Natural killer cell (primary cell): Measurements from ENCODE around the gene ZNHIT2. TPM values are rescaled to one million over a fixed set of nuclear protein-coding genes. Genes with fewer than 3 reads are reported as not detected.
"Not testable (repeated sequence)": the region's sequence is repeated elsewhere in the genome, so short reads cannot be mapped to it uniquely, and the experiment has no call there.

Experiments
- ATAC-seq, 3 donors: fragments of 150-1000 bp in 2 of 3; fragments of 200-7000 bp in 1 of 3; cut with Tn5 transposase; 1 replicate in 1 of 3; 2 replicates in 2 of 3; pipeline ENCODE4 v1.10.0; 2021; ENCODE audit warnings: mild to moderate bottlenecking in 2 of 3, moderate library complexity in 2 of 3
- DNase-seq, 2 donors: peaks; one replicate each; pipeline versions ENCODE4 v3.0.0 to v3.0.0-alpha.2; 2013 to 2021; ENCODE audit warnings: mixed read lengths in 1 of 2
- H3K27ac ChIP-seq: one replicate; pipeline ENCODE4 v1.5.1; 2013; ENCODE audit warnings: mild to moderate bottlenecking, low read length
- H3K27me3 ChIP-seq: one replicate; pipeline ENCODE4 v1.6.1; 2013; ENCODE audit warnings: low read length; ENCODE audit not compliant: control insufficient read depth, insufficient read depth
- H3K36me3 ChIP-seq: one replicate; pipeline ENCODE4 v1.6.1; 2013; ENCODE audit warnings: low read length; ENCODE audit not compliant: control insufficient read depth, insufficient read depth
- H3K4me1 ChIP-seq: one replicate; pipeline ENCODE4 v1.6.1; 2013; ENCODE audit warnings: low read length; ENCODE audit not compliant: control insufficient read depth, insufficient read depth
- H3K4me3 ChIP-seq: one replicate; pipeline ENCODE4 v1.5.1; 2013; ENCODE audit warnings: low read length
- H3K9me3 ChIP-seq: one replicate; pipeline ENCODE4 v1.6.1; 2013; ENCODE audit warnings: low read length; ENCODE audit not compliant: control insufficient read depth, insufficient read depth
- H3K27ac Mint-ChIP-seq, 2 donors: one replicate each; pipeline ENCODE4 v1.8.0; 2022; ENCODE audit warnings: mild to moderate bottlenecking in 2 of 2, mixed read lengths in 2 of 2, moderate library complexity in 1 of 2
- H3K27me3 Mint-ChIP-seq, 2 donors: one replicate each; pipeline ENCODE4 v1.8.0; 2022; ENCODE audit warnings: low read depth in 2 of 2, mixed read lengths in 2 of 2
- H3K36me3 Mint-ChIP-seq: one replicate; pipeline ENCODE4 v1.8.0; 2022; ENCODE audit warnings: mixed read lengths
- H3K4me1 Mint-ChIP-seq, 2 donors: one replicate each; pipeline ENCODE4 v1.8.0; 2022; ENCODE audit warnings: mixed read lengths in 2 of 2
- H3K4me3 Mint-ChIP-seq: one replicate; pipeline ENCODE4 v1.8.0; 2022; ENCODE audit warnings: mild to moderate bottlenecking, moderate library complexity, mixed read lengths
- H3K9me3 Mint-ChIP-seq, 2 donors: one replicate each; pipeline ENCODE4 v1.8.0; 2022; ENCODE audit warnings: mixed read lengths in 2 of 2
- WGBS: methylation state at CpG from one replicate; pipeline ENCODE4 v1.1.7; 2013; ENCODE audit warnings: missing lambda C conversion rate; ENCODE audit not compliant: insufficient coverage; 5-methylcytosine and 5-hydroxymethylcytosine counted together
- intact Hi-C: fragments of 100-400 bp; cut with micrococcal nuclease; formaldehyde crosslinking; loops from one replicate; pipeline ENCODE4 v1.14.2; 2022
- total RNA-seq, 4 donors: library from RNA; stranded (reverse); fragments of 120-200 nt in 1 of 4; gene quantifications; one replicate each; pipeline versions ENCODE4 v1.2.3 to v1.2.4, GENCODE V29; 2013 to 2022
- TF ChIP-seq, protein P1 (sequence below): fragments of 200-600 bp; IDR thresholded peaks from one replicate; pipeline ENCODE4 v1.8.0; 2022; ENCODE audit warnings: antibody characterized with exemption

ZNHIT2 gene
- total RNA-seq, 3 donors from 2014 or later (not counting 1 experiment from before 2014, with no cell fraction given): 5.6 to 6.8 (median 6.1) TPM

- Histone ChIP-seq H3K4me3 (no peak overlapping the region), H3K36me3 (no peaks in the 10 kb centered on the region), H3K4me1 (no peaks in the 10 kb centered on the region), H3K27ac (no peak overlapping the region), H3K27me3 (no peaks in the 10 kb centered on the region), H3K9me3 (no peaks in the 10 kb centered on the region)
- 32% methylated on average over 10 of the region's 12 CpGs for WGBS
- H3K27ac Mint-ChIP-seq: no peak overlapping the region
- peak in 2 of 3 donors; percentile 47 to 53 for ATAC-seq
- no peaks in the 10 kb centered on the region for H3K9me3 Mint-ChIP-seq
- no peak overlapping the region for H3K4me3 Mint-ChIP-seq
- DNase-seq: peak in 1 of 2 donors; percentile 20
- intact Hi-C loops: no loop called here
- H3K4me1 Mint-ChIP-seq: no peaks in the 10 kb centered on the region
- TF ChIP-seq, protein P1, sequence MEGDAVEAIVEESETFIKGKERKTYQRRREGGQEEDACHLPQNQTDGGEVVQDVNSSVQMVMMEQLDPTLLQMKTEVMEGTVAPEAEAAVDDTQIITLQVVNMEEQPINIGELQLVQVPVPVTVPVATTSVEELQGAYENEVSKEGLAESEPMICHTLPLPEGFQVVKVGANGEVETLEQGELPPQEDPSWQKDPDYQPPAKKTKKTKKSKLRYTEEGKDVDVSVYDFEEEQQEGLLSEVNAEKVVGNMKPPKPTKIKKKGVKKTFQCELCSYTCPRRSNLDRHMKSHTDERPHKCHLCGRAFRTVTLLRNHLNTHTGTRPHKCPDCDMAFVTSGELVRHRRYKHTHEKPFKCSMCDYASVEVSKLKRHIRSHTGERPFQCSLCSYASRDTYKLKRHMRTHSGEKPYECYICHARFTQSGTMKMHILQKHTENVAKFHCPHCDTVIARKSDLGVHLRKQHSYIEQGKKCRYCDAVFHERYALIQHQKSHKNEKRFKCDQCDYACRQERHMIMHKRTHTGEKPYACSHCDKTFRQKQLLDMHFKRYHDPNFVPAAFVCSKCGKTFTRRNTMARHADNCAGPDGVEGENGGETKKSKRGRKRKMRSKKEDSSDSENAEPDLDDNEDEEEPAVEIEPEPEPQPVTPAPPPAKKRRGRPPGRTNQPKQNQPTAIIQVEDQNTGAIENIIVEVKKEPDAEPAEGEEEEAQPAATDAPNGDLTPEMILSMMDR: no peak
- H3K36me3 Mint-ChIP-seq: no peaks in the 10 kb centered on the region
- H3K27me3 Mint-ChIP-seq: peaks cover 2 to 7% of the 10 kb centered on the region in 2 donors
Measured at GRCh38 chr11:65150509-65151299, 33.2 kb upstream of the ZNHIT2 start.

- H3K27me3 ChIP-seq, intact Hi-C loops, H3K4me1 ChIP-seq, H3K36me3 ChIP-seq, DNase-seq, H3K9me3 Mint-ChIP-seq, H3K36me3 Mint-ChIP-seq, H3K4me3 Mint-ChIP-seq, H3K4me3 ChIP-seq, H3K27me3 Mint-ChIP-seq, H3K9me3 ChIP-seq, ATAC-seq, H3K27ac ChIP-seq, H3K27ac Mint-ChIP-seq, H3K4me1 Mint-ChIP-seq: not testable (repeated sequence)
- WGBS: 84% methylated on average over 10 of the region's 10 CpGs
Measured at GRCh38 chr11:65150131-65150508, 32.6 kb upstream of the ZNHIT2 start.

DNA sequence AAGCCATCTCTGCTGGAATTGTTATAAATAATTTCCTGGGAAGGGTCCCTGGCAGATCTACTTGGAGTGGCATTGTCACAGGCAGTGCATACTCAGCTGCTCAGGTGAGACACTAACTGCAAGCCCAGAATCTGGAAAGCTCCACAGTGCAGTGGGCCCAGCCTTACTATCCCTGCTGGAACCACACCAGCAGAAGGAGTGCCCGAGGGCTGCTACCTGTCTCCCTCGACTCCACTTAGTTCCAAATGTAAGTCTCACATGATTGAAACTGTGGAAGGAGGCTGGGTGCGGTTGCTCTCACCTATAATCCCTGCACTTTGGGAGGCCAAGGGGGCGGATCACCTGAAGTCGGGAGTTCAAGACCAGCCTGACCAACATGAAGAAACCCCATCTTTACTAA lies 31.2 kb upstream of the ZNHIT2 start:
- 86% methylated on average over 5 of the region's 5 CpGs for WGBS
- TF ChIP-seq, protein P1: no peak
- H3K9me3 Mint-ChIP-seq: no peaks in the 10 kb centered on the region

GRCh38 chr11:65147352-65148075 lies 30.0 kb upstream of the ZNHIT2 start:
- no peak overlapping the region for H3K27ac Mint-ChIP-seq
- H3K27ac ChIP-seq: no peak overlapping the region
- H3K9me3 ChIP-seq: no peaks in the 10 kb centered on the region
- intact Hi-C loops: no loop called here
- H3K4me3 ChIP-seq: no peak overlapping the region
- H3K36me3 Mint-ChIP-seq: no peaks in the 10 kb centered on the region
- ATAC-seq (no peak), DNase-seq (no peak)
- H3K4me1 Mint-ChIP-seq: no peaks in the 10 kb centered on the region
- TF ChIP-seq, protein P1: no peak
- H3K9me3 Mint-ChIP-seq: no peaks in the 10 kb centered on the region
- H3K27me3 Mint-ChIP-seq: peaks cover 6 to 14% of the 10 kb centered on the region in 2 donors
- no peaks in the 10 kb centered on the region for H3K27me3 ChIP-seq
- no CpG with 5 or more reads among the region's 2 CpGs for WGBS
- no peaks in the 10 kb centered on the region for H3K4me1 ChIP-seq
- H3K4me3 Mint-ChIP-seq: no peak overlapping the region
- no peaks in the 10 kb centered on the region for H3K36me3 ChIP-seq

More for the DNA sequence above, 31.2 kb upstream of the ZNHIT2 start:
- H3K9me3 ChIP-seq: no peaks in the 10 kb centered on the region
- H3K4me3 ChIP-seq: no peak overlapping the region
- Mint-ChIP-seq H3K27ac (no peak overlapping the region), H3K27me3 (peaks cover 2 to 14% of the 10 kb centered on the region in 2 donors), H3K4me1 (no peaks in the 10 kb centered on the region), H3K4me3 (no peak overlapping the region), H3K36me3 (no peaks in the 10 kb centered on the region)
- H3K36me3 ChIP-seq: no peaks in the 10 kb centered on the region
- no peak for ATAC-seq
- H3K27ac ChIP-seq: no peak overlapping the region
- H3K4me1 ChIP-seq: no peaks in the 10 kb centered on the region
- H3K27me3 ChIP-seq: no peaks in the 10 kb centered on the region
- no peak for DNase-seq
- intact Hi-C loops: no loop called here
